Measurements from ENCODE around the gene CXorf38.

CXorf38 gene

GRCh38 chrX:40637687-40638086 lies 9.7 kb downstream of the CXorf38 start:
- no peak for TF ChIP-seq CTCF (conservative IDR thresholded peaks at IDR 0.05; ENCODE audit: low read depth)
- DNase-seq (ENCODE audit: low spot score) = peak; percentile 57
- H3K27ac ChIP-seq = no peak overlapping the region
- ChIA-PET POLR2A (ENCODE audit: low non-redundant PET) (no interaction called here), CTCF (no interaction called here)

- TF ChIP-seq CTCF (conservative IDR thresholded peaks at IDR 0.05; ENCODE audit: low read depth) = no peak
- no peak overlapping the region for H3K27ac ChIP-seq
- ChIA-PET POLR2A (ENCODE audit: low non-redundant PET) (no interaction called here), CTCF (no interaction called here)
- no peak for DNase-seq (ENCODE audit: low spot score)
Measured at GRCh38 chrX:40632199-40632598, 15.2 kb downstream of the CXorf38 start.

GRCh38 chrX:40628506-40628905 lies 18.9 kb downstream of the CXorf38 start:
- ChIA-PET POLR2A (ENCODE audit: low non-redundant PET) (no interaction called here), CTCF (no interaction called here)
- DNase-seq (ENCODE audit: low spot score) = no peak
- no peak for TF ChIP-seq CTCF (conservative IDR thresholded peaks at IDR 0.05; ENCODE audit: low read depth)
- no peak overlapping the region for H3K27ac ChIP-seq

GRCh38 chrX:40625294-40625693 lies 22.1 kb downstream of the CXorf38 start:
- POLR2A ChIA-PET (ENCODE audit: low non-redundant PET) = no interaction called here

GRCh38 chrX:40623665-40624064 lies 23.7 kb downstream of the CXorf38 start:
- TF ChIP-seq CTCF (conservative IDR thresholded peaks at IDR 0.05; ENCODE audit: low read depth) = no peak
- H3K27ac ChIP-seq = no peak overlapping the region
- ChIA-PET POLR2A (ENCODE audit: low non-redundant PET) (no interaction called here), CTCF (no interaction called here)
- DNase-seq (ENCODE audit: low spot score) = no peak

More at GRCh38 chrX:40625294-40625693, 22.1 kb downstream of the CXorf38 start:
- no peak for DNase-seq (ENCODE audit: low spot score)
- no peak overlapping the region for H3K27ac ChIP-seq
- CTCF ChIA-PET = no interaction called here
- TF ChIP-seq CTCF (conservative IDR thresholded peaks at IDR 0.05; ENCODE audit: low read depth) = no peak

- CTCF ChIA-PET = no interaction called here
- TF ChIP-seq CTCF (conservative IDR thresholded peaks at IDR 0.05; ENCODE audit: low read depth) = no peak
- POLR2A ChIA-PET (ENCODE audit: low non-redundant PET) = no interaction called here
- no peak within 1 kb of the TSS for H3K27ac ChIP-seq
- no peak for DNase-seq (ENCODE audit: low spot score)
Measured at GRCh38 chrX:40623139-40623536, 24.2 kb downstream of the CXorf38 start, which contains the start of gene MPC1L. Gene MPC1L (plus strand): TSS chrX:40623428. CDS start chrX:40623566, 138 bp downstream.
